Activated naive CD8-positive, alpha-beta T cell treated with anti-CD3 and anti-CD28 coated beads, Interleukin-2, amount 50 U/mL, for 16 hours (primary cell): ENCODE results near the gene LAMA1.

Experiments used
- DNase-seq: peaks from one replicate; pipeline ENCODE4 v3.0.0-alpha.2; 2020; ENCODE audit warnings: low read depth, low spot score

LAMA1 gene

GRCh38 chr18:7112936-7113335, 4.7 kb downstream of the LAMA1 start:
- no peak for DNase-seq

- no peak for DNase-seq
These were observed 6.5 kb downstream of the LAMA1 start for GRCh38 chr18:7111134-7111533.

GRCh38 chr18:7105943-7106342, 11.7 kb downstream of the LAMA1 start:
- no peak for DNase-seq

GRCh38 chr18:7105268-7105667, 12.3 kb downstream of the LAMA1 start:
- DNase-seq: no peak

DNA sequence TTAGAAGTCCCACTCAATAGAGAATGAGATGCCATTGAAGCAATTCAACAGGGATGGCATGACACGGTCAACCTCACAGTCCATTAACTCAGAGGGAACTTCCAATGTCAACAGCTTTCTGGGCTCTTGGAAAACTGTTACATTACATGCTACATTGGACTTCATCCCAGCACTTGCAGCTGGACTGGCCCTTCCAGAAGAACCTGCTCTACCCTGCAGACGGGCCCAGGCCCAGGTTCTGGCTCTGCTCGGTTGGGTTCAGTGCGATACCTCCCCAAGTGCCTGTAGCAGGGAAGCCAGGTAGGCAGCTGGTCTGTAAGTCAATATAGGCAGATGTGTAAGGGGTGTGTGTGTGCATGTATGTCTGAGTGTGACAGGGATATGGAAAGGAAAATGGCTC, 12.9 kb downstream of the LAMA1 start:
- DNase-seq: no peak

DNA sequence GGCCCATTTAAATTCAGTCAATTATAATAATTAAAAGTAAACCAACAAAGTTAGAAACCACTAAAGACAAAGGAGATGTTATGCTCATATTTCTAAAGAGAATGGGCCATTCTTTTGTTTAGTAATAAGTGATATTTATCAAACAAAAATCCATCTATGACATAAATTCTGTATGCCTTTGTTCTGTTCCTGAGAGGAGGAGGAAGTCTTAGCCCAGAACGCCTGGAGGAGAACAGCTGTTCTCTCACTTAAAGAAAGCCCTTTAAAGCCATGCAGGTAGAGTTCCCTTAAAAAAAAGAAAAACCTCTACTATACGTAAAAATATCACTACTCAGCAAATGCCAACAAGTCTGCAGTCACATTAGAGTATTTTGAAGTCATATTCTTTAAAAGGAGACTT, 15.5 kb downstream of the LAMA1 start:
- no peak for DNase-seq

GRCh38 chr18:7096838-7097237, 20.8 kb downstream of the LAMA1 start:
- DNase-seq: no peak

GRCh38 chr18:7094427-7094826, 23.2 kb downstream of the LAMA1 start:
- DNase-seq: no peak

DNA sequence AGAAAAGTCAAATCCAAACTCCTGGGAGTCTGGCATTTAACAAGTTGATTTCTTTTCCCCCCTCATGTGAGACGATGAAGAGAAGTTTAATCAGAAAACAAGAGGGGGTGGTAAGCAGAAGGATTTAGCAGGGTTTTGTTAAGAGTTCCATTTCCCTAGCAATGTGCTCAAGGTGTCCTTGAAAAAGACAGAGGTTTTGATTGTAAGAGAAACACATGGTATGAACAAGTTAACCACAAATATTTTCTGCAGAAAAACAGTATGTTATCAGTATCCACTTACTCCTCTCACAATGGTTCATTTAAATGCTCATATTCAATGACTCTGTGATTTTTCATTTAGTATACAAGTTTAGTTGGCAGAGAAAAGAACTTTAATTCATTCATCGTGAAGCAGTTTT, 26.8 kb downstream of the LAMA1 start:
- DNase-seq: no peak

- DNase-seq: no peak
These were observed 28.2 kb downstream of the LAMA1 start for GRCh38 chr18:7089369-7089768.

GRCh38 chr18:7084080-7085065, 33.2 kb downstream of the LAMA1 start:
- no peak for DNase-seq

DNA sequence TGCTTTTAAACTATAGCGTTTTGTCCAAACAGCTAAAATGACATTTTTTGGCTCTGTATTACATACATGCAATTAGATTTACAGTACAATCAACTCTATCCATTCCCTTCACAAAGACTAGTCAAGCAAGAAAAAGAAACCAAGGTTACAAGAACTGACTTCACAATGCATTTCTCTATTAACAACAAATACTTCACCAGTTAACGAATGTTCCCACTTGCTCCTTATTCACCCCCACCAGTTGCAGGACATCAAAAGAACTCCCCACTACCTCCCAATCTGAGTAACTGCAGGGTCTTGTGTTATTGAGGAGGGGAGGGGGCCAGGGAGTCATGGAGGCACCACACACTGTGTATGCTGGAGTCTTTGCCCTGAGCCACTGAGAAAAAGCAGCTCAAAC, 34.9 kb downstream of the LAMA1 start:
- DNase-seq: no peak

- DNase-seq: no peak
These were observed 38.4 kb downstream of the LAMA1 start for GRCh38 chr18:7079231-7079630.

- DNase-seq: no peak
These were observed 45.0 kb downstream of the LAMA1 start for GRCh38 chr18:7072593-7072992.

DNA sequence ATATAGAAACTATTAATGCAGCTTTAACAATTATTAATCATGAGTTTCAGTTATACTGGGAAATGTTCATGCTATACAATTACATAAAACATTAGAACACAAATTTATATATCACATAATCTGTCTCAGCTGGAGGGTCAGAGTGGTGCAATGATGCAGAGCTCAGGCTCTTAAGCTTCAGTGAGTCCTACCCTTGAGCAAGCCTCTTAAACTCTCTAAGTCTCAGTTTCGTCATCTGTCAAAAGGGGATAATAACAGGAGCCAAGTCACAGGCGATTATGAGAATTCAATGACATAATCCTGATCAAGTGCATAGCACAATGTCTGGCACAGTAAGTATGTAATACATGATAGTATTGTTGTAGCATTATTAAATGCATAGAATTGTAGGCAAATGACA, 46.0 kb downstream of the LAMA1 start:
- no peak for DNase-seq

DNA sequence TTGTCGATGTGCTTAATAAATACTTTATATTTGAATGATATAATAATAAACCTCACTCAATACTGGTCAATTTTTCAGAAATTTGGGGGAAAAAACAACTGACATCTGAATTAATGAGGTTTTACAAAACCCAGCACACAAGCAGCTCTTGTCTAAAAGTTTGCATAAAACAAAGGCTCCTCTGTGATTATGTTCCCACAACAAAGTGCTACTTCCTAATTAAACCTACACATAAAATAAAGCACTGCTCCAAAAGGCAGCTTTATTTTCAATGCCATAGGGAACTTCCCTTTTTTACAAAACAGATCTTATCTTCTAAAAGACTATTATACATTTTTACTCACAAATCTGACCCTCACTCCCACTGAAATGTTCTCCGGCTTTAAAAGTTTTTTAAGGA, 47.1 kb downstream of the LAMA1 start:
- no peak for DNase-seq

- no peak for DNase-seq
These were observed 48.6 kb downstream of the LAMA1 start for GRCh38 chr18:7068871-7069590.

GRCh38 chr18:7066965-7067555, 50.5 kb downstream of the LAMA1 start:
- no peak for DNase-seq

- no peak for DNase-seq
These were observed 51.9 kb downstream of the LAMA1 start for GRCh38 chr18:7065736-7066135.

DNA sequence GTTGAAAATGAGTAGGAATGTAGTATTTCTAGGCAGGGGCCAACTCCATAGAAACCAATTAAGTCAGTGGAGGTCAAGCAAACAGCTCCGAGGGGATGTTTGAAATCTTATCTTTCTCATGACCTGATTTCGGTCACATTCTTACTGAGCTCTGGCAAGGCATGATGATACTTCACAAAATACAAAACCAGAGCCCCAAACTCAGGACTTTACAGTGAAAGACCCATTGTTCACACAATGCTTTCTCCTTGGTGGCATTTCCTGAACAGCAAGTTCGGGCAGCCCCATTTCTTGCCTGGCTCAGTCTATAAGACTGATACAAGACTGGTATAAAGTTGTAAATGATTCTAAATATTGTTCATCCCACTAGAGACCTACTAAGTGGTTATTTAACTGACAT, 53.3 kb downstream of the LAMA1 start:
- DNase-seq: no peak

DNA sequence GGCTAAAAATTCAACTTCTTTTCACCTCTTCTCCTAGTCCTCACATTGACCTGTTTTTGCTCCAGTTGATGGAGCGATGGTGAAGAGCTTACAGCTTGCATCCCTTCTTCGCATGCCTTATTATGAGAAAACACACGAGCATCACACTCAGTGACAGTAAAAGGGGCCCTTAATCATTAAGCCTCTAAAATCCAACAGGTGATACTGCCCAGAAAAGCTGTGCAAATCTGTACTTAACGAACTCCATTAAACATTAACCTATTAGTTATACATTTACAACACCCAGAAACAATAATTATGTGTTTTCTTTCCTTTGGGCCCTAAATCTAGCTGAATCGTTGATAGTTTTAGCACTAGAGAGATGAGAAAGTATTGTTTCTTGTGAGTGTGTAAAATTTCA, 54.8 kb downstream of the LAMA1 start:
- DNase-seq: no peak

- no peak for DNase-seq
These were observed 55.4 kb downstream of the LAMA1 start for GRCh38 chr18:7062236-7062635.

DNA sequence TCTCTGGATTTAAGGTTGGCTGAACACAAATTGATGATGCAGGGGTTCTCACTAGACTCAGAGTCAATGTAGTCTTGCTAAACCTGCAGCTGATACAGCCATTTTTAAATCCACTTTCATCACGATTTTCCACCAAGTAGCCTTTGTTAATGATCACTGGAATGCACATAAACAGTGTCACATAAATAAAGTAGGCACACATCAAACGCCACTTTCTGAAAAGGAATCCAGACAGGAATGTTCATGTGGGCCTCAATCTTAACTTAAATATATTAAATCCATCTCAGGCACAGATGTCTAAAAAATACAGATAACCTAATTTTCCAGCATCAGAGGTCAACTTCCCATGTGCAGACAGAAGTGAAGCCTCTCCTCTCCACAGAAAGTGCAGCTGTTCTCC, 58.3 kb downstream of the LAMA1 start:
- DNase-seq: no peak
